Esophagus muscularis mucosa (tissue), 4 donors: Measurements from ENCODE around the gene FBXW2. TPM values are rescaled to one million over a fixed set of nuclear protein-coding genes. Genes with fewer than 3 reads are reported as not detected.
A peak's percentile ranks its signal among the peaks of the same experiment; 100 is the strongest.

ENCODE experiments used
- DNase-seq: peaks from one replicate; pipeline ENCODE4 v3.0.0-alpha.2; 2017; ENCODE audit errors: extremely low spot score
- H3K27ac ChIP-seq, 4 donors: fragments of 200-600 bp; sonication (generic); replicated peaks in 1 of 4; 1 replicate in 3 of 4; 2 replicates in 1 of 4; pipeline ENCODE4 v1.5.1; 2016 to 2019; ENCODE audit warnings: mild to moderate bottlenecking in 1 of 4
- H3K27me3 ChIP-seq, 4 donors: fragments of 200-600 bp; sonication (generic); one replicate each; pipeline versions ENCODE4 v1.5.1 to v1.6.0; 2016 to 2019
- H3K36me3 ChIP-seq, 4 donors: fragments of 200-600 bp; sonication (generic); one replicate each; pipeline ENCODE4 v1.5.1; 2016 to 2019
- H3K4me1 ChIP-seq, 4 donors: fragments of 200-600 bp; sonication (generic); one replicate each; pipeline ENCODE4 v1.5.1; 2016 to 2019
- H3K4me3 ChIP-seq, 4 donors: fragments of 200-600 bp; sonication (generic); 1 replicate in 2 of 4; 2 replicates in 2 of 4; pipeline ENCODE4 v1.5.1; 2016 to 2019; ENCODE audit warnings: mild to moderate bottlenecking in 4 of 4, moderate library complexity in 1 of 4
- H3K9me3 ChIP-seq, 4 donors: fragments of 200-600 bp; sonication (generic); 1 replicate in 3 of 4; 2 replicates in 1 of 4; pipeline ENCODE4 v1.5.1; 2016 to 2019
- EP300 ChIP-seq: sonication (generic); formaldehyde crosslinking; IDR thresholded peaks from one replicate; pipeline ENCODE4 v1.6.1; 2017; ENCODE audit warnings: antibody characterized with exemption
- POLR2A ChIP-seq: fragments of 450-650 bp; IDR thresholded peaks from one replicate; pipeline ENCODE4 v1.6.1; 2017; ENCODE audit warnings: antibody characterized with exemption, moderate library complexity, mild to moderate bottlenecking, low read depth
- POLR2AphosphoS5 ChIP-seq, 2 donors: sonication (generic); formaldehyde crosslinking; IDR thresholded peaks; one replicate each; pipeline ENCODE4 v1.6.1; 2017; ENCODE audit warnings: antibody characterized with exemption in 2 of 2
- WGBS: methylation state at CpG from one replicate; pipeline ENCODE4 v1.1.5; 2018; 5-methylcytosine and 5-hydroxymethylcytosine counted together
- intact Hi-C: fragments of 100-400 bp; cut with DNase I; formaldehyde crosslinking; loops from one replicate; pipeline ENCODE4 v1.15.1; 2023
- total RNA-seq, 4 donors: library from RNA; depleted of rRNA; stranded (reverse); fragments of >200 nt; gene quantifications; one replicate each; pipeline versions ENCODE4 v1.1.0 to v1.2.1, GENCODE V29; 2016
- TF ChIP-seq, protein P1 (sequence below), 3 experiments: fragments of 200-600 bp in 2 of 3; fragments of 450-650 bp in 1 of 3; sonication (generic) in 2 of 3; IDR thresholded peaks; one replicate each; pipeline ENCODE4 v1.5.1; 2017 to 2019; ENCODE audit warnings: antibody characterized with exemption in 3 of 3, mild to moderate bottlenecking in 2 of 3, moderate library complexity in 1 of 3

FBXW2 gene
- total RNA-seq, 4 donors from 2014 or later: 36.9 to 55.9 (median 53.2) TPM

DNA sequence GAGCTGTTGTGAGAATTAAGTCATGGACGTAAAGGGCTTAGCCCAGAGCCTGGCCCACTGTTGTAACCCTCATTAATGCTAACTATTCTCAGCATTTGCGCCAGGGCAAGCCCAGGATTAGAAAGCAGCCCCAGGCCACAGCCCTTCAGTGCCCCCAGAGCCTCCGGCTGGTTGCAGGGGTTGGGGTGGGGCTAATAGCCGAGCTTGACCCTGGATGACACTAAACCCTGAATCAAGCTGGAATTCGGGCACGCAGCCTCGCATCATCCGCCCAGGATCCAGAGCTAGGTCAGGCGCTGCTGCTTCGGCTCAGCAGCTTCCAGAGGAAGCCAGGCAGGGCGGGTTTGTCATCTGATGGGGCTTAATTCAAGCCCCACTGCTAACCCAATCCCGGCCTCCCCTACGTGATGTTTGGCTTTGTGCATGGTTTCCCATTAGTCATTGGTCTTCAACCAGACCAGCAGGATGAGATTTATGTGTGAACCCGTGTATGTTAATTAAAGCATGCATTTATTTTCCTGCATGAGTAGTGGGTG lies 77.8 kb downstream of the FBXW2 start:
- WGBS: 41% methylated on average over 11 of the region's 14 CpGs
- TF ChIP-seq POLR2AphosphoS5 (IDR thresholded peaks at IDR 0.05): peak in 1 of 2 donors; percentile 36
- TF ChIP-seq EP300: no peak
- intact Hi-C loops: loop anchor here (5.0 kb wide), 1 partner anchor 77 kb away; the partner anchor contains the start of gene FBXW2
- Histone ChIP-seq H3K27ac (peak overlapping the region; percentile 83 to 87 (median 84)), H3K4me3 (peak overlapping the region; percentile 67 to 91 (median 86)), H3K36me3 (no peaks in the 10 kb centered on the region), H3K9me3 (no peaks in the 10 kb centered on the region), H3K4me1 (peaks cover 12 to 46% (median 41%) of the 10 kb centered on the region in 4 donors), H3K27me3 (no peaks in the 10 kb centered on the region)
- no peak for DNase-seq

- no peak for TF ChIP-seq POLR2A
- WGBS: 33% methylated on average over 5 of the region's 30 CpGs
- H3K36me3 ChIP-seq: no peaks in the 10 kb centered on the region
- no peaks in the 10 kb centered on the region for H3K27me3 ChIP-seq
- peak overlapping the region; percentile 67 to 91 (median 86) for H3K4me3 ChIP-seq
- H3K4me1 ChIP-seq: peaks cover 12 to 46% (median 43%) of the 10 kb centered on the region in 4 donors
- no peak for DNase-seq
- intact Hi-C loops: loop anchor here (5.0 kb wide), 2 partner anchors 77 to 93 kb away; partner anchors contain the start of gene FBXW2
- H3K27ac ChIP-seq: peak overlapping the region; percentile 83 to 87 (median 84)
- H3K9me3 ChIP-seq: no peaks in the 10 kb centered on the region
These were observed 78.3 kb downstream of the FBXW2 start for GRCh38 chr9:120714846-120715388.

DNA sequence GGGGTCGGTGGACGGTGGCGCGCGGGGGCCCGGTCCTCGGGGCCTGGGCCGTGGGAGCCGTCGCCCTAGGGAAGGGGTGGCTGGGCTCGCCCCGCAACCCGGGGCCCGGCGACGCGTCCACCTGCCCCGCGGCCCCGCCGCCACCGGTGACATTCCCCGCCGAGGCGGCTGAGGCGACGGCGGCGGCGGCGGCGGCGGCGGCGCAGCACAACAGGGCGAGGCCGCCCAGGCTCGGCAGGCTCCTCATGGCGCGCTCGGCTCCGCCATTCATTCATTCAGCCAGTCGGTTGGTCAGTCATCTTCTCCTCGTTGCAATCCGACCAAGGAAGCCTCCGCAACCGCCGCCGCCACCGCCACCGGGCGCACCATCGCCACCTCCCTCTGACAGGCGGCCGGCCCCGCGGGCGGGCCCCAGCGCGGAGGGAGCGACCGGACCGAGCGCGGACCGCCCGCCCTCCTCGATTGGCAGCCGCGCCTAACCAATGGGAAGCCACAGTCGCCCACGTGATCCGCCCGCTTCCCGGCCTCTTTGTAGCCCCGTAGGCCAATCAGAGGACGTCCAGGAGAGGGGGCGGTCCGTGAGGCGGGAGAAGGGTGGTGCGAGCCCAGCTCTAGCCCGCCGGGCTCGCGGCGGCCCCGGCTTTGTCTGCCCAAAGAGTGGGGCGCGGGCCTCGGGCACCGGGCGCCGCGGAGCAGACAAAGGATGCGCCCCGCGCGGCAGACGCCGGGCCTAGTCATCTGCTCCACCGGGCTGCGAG lies 78.9 kb downstream of the FBXW2 start, which contains the start of gene MEGF9:
Gene MEGF9 (minus strand): TSS at position 383 of the 758 bp plus-strand sequence. CDS start 112 bp downstream, at position 271.
- no CpG with 5 or more reads among the region's 102 CpGs for WGBS
- peaks cover 12 to 52% (median 49%) of the 10 kb centered on the region in 4 donors for H3K4me1 ChIP-seq

DNA sequence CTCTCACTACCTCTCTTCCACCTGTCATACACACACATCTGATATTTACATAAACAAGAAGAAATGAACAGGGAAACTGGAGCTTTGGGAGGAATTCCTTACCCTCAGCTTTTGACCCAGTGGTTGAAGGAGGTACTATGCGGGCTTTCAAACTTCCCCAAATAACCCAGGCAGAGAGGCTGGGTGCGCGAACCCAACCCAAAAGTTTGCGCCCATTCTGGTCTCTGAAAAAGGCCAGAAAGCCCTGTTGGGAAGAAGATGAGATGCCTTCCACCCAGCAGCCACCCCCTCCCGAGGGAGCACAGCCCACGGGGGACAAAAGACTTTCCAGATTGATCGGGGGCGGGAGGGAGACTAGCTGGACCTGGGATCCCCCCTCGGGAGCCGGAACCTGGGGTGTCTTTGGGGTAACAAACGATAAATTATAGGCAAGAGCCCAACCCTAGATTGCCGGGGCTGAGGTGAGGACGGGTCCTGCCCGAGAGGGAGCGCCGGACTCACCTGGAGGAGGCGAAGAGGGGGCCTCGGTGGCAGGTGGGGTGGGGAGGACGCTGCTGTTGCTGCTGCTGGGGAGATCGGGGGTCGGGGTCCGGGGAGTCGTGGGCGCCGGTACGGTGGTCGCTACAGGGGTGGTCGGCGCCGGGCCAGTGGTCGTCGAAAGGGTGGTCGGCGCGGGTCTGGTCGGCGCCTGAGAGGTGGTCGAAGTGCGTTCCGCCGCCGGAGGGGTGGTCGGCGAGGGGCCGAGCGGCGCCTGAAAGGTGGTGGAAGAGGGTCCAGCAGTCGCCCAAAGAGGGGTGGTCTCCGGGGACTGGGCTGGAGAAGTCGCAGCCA lies 79.7 kb downstream of the FBXW2 start:
- TF ChIP-seq, protein P1, sequence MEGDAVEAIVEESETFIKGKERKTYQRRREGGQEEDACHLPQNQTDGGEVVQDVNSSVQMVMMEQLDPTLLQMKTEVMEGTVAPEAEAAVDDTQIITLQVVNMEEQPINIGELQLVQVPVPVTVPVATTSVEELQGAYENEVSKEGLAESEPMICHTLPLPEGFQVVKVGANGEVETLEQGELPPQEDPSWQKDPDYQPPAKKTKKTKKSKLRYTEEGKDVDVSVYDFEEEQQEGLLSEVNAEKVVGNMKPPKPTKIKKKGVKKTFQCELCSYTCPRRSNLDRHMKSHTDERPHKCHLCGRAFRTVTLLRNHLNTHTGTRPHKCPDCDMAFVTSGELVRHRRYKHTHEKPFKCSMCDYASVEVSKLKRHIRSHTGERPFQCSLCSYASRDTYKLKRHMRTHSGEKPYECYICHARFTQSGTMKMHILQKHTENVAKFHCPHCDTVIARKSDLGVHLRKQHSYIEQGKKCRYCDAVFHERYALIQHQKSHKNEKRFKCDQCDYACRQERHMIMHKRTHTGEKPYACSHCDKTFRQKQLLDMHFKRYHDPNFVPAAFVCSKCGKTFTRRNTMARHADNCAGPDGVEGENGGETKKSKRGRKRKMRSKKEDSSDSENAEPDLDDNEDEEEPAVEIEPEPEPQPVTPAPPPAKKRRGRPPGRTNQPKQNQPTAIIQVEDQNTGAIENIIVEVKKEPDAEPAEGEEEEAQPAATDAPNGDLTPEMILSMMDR (IDR thresholded peaks at IDR 0.05): peak in 2 of 3 experiments; percentile 9 to 49
- TF ChIP-seq POLR2AphosphoS5 (IDR thresholded peaks at IDR 0.05): no peak
- Histone ChIP-seq H3K27ac (peak overlapping the region; percentile 83 to 87 (median 84)), H3K4me3 (peak overlapping the region; percentile 67 to 91 (median 86)), H3K27me3 (no peaks in the 10 kb centered on the region), H3K9me3 (no peaks in the 10 kb centered on the region), H3K4me1 (peaks cover 12 to 58% (median 51%) of the 10 kb centered on the region in 4 donors), H3K36me3 (no peaks in the 10 kb centered on the region)
- intact Hi-C loops: loop anchor here (5.0 kb wide), 1 partner anchor 91 kb away; no protein-coding TSS in a partner anchor
- DNase-seq: no peak
- WGBS: 8% methylated on average over 15 of the region's 50 CpGs

More for the DNA sequence above, 78.9 kb downstream of the FBXW2 start, which contains the start of gene MEGF9:
- TF ChIP-seq POLR2A (peak; percentile 59), POLR2AphosphoS5 (IDR thresholded peaks at IDR 0.05) (peak; percentile 81 to 82), EP300 (no peak)
- TF ChIP-seq, protein P1 (IDR thresholded peaks at IDR 0.05): peak in 1 of 3 experiments; percentile 8
- intact Hi-C loops: loop anchor here (5.0 kb wide), 1 partner anchor 92 kb away; no protein-coding TSS in a partner anchor
- no peaks in the 10 kb centered on the region for H3K36me3 ChIP-seq
- H3K4me3 ChIP-seq: peak within 1 kb of the TSS; percentile 67 to 91 (median 86)
- no peaks in the 10 kb centered on the region for H3K27me3 ChIP-seq
- peak within 1 kb of the TSS; percentile 83 to 87 (median 84) for H3K27ac ChIP-seq
- DNase-seq: peak; percentile 99
- H3K9me3 ChIP-seq: no peaks in the 10 kb centered on the region

DNA sequence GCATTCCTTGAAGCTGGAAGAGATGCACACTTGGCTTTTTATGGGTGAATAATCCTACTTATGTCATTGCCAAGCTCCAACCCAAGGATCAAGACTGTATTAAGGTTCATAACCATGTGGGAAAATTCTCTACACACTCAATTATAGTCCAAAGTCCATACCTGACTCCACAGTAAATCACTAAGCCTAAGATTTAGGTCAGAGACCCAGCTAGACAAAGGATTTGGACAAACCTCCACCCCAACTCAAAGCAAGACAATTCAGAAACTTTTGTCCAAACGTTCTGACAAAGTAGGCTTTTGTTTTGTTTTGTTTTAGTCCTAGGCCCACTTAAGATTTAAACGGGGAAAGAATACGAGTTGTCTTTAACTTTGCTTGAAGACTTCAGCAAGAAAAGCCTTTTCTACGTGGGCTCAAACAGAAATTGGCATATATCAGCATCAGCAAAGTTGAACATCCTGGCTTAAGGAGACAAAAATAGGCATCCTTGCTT lies 80.6 kb downstream of the FBXW2 start:
- Histone ChIP-seq H3K4me3 (peak overlapping the region; percentile 67 to 91 (median 86)), H3K27me3 (no peaks in the 10 kb centered on the region), H3K36me3 (no peaks in the 10 kb centered on the region), H3K4me1 (peaks cover 12 to 58% (median 51%) of the 10 kb centered on the region in 4 donors), H3K27ac (peak overlapping the region; percentile 83 to 87 (median 84)), H3K9me3 (no peaks in the 10 kb centered on the region)
- DNase-seq: no peak
- WGBS: 54% methylated on average over 4 of the region's 4 CpGs
- TF ChIP-seq, protein P1 (IDR thresholded peaks at IDR 0.05): no peak
- TF ChIP-seq POLR2A (no peak), EP300 (no peak), POLR2AphosphoS5 (IDR thresholded peaks at IDR 0.05) (no peak)
- intact Hi-C loops: loop anchor here (5.0 kb wide), 1 partner anchor 90 kb away; no protein-coding TSS in a partner anchor
